ENCODE data around the gene ANGPTL7. TPM values are rescaled to one million over a fixed set of nuclear protein-coding genes. Genes with fewer than 3 reads are reported as not detected.

The ANGPTL7 gene
- total RNA-seq, 4 donors from 2014 or later: 0.33 to 4.6 (median 0.38) TPM

- Histone ChIP-seq H3K27me3 (no peaks in the 10 kb centered on the region), H3K27ac (no peak overlapping the region), H3K4me3 (replicated peaks in 1 of 3) (no peak overlapping the region), H3K9me3 (no peaks in the 10 kb centered on the region), H3K36me3 (peaks cover 49 to 66% of the 10 kb centered on the region in 2 donors), H3K4me1 (no peaks in the 10 kb centered on the region)
- DNase-seq: no peak
- TF ChIP-seq, protein P1, sequence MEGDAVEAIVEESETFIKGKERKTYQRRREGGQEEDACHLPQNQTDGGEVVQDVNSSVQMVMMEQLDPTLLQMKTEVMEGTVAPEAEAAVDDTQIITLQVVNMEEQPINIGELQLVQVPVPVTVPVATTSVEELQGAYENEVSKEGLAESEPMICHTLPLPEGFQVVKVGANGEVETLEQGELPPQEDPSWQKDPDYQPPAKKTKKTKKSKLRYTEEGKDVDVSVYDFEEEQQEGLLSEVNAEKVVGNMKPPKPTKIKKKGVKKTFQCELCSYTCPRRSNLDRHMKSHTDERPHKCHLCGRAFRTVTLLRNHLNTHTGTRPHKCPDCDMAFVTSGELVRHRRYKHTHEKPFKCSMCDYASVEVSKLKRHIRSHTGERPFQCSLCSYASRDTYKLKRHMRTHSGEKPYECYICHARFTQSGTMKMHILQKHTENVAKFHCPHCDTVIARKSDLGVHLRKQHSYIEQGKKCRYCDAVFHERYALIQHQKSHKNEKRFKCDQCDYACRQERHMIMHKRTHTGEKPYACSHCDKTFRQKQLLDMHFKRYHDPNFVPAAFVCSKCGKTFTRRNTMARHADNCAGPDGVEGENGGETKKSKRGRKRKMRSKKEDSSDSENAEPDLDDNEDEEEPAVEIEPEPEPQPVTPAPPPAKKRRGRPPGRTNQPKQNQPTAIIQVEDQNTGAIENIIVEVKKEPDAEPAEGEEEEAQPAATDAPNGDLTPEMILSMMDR (IDR thresholded peaks at IDR 0.05): no peak
- no peak for TF ChIP-seq POLR2A (IDR thresholded peaks at IDR 0.05)
- intact Hi-C loops (cut with DNase I): no loop called here
- WGBS, 2 donors: 88 to 90% methylated on average over 10 of the region's 10 CpGs
Observed at GRCh38 chr1:11227106-11228077, 38.2 kb downstream of the ANGPTL7 start.

DNA sequence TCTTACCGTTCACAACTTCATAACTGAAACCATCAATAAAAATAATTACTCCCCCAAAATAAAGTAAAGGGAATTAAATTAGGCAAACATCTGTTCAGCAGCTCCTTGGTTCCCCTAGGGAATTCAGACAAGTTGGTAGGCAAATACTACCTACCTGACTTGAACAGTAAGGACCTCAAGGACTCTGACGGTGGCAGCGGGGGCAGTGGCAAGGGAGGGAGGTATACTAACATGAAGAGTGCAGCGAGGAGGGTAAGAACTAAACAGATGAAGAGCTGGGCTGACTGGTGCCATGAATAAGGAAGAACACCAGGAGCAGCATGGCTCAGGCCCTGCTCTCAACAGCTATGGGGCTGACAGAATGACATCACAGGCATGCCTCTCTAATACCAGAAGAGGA, 40.0 kb downstream of the ANGPTL7 start:
- H3K9me3 ChIP-seq: no peaks in the 10 kb centered on the region
- intact Hi-C loops (cut with DNase I): no loop called here
- no peaks in the 10 kb centered on the region for H3K27me3 ChIP-seq
- H3K4me1 ChIP-seq: no peaks in the 10 kb centered on the region
- WGBS, 2 donors: 94 to 95% methylated on average over 4 of the region's 4 CpGs
- no peak for TF ChIP-seq POLR2A (IDR thresholded peaks at IDR 0.05)
- TF ChIP-seq, protein P1 (IDR thresholded peaks at IDR 0.05): no peak
- no peak overlapping the region for H3K4me3 ChIP-seq (replicated peaks in 1 of 3)
- DNase-seq: no peak
- H3K27ac ChIP-seq: no peak overlapping the region
- H3K36me3 ChIP-seq: peaks cover 67 to 78% of the 10 kb centered on the region in 2 donors

DNA sequence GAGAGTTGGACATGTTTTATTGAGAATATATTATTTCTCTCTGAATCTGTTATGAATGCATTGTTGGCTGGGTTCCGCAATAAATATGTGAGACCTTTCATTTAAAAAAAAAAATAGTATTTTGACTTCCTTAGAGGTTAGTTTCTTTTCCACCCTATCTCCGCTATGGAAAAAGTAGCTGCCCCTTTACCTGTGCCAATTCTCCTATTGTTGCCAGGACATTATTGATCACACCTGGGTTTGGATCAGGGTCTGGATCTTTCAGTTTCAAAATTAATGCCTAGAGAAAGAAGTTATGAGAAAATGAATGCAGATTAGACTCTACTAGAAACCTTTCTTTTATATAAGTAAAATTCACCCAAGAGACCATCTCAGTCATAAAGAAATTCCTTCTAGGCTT, 44.1 kb downstream of the ANGPTL7 start:
- Histone ChIP-seq H3K9me3 (no peaks in the 10 kb centered on the region), H3K4me1 (no peaks in the 10 kb centered on the region), H3K27me3 (no peaks in the 10 kb centered on the region), H3K36me3 (peaks cover 76 to 89% of the 10 kb centered on the region in 2 donors), H3K27ac (no peak overlapping the region), H3K4me3 (replicated peaks in 1 of 3) (no peak overlapping the region)
- DNase-seq: no peak
- TF ChIP-seq POLR2A (IDR thresholded peaks at IDR 0.05): no peak
- TF ChIP-seq, protein P1 (IDR thresholded peaks at IDR 0.05): no peak
- intact Hi-C loops (cut with DNase I): no loop called here
- 93 to 99% methylated on average over 2 of the region's 2 CpGs for WGBS, 2 donors

DNA sequence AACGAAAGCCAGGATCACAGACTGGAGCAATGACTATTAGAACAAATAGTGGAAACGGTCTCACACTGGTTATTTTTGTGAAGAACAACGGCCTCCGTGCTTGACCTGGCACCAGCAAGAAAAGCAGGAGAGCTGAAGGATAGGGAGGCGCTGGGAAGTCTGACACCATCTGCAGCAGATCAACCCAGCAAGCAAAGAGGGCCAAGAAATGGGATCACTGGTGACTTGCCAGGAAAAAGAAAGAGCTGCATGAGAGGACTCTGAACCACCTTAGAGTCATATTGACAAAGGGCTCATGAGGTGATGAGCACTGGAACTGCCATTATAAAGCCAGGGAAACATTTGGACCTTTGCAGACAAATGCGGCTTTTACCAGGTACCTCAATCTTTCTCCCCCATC, 48.2 kb downstream of the ANGPTL7 start:
- Histone ChIP-seq H3K36me3 (peaks cover 61 to 82% of the 10 kb centered on the region in 2 donors), H3K9me3 (no peaks in the 10 kb centered on the region), H3K4me1 (no peaks in the 10 kb centered on the region), H3K27me3 (no peaks in the 10 kb centered on the region), H3K27ac (no peak overlapping the region), H3K4me3 (replicated peaks in 1 of 3) (no peak overlapping the region)
- no peak for DNase-seq
- TF ChIP-seq, protein P1 (IDR thresholded peaks at IDR 0.05): no peak
- TF ChIP-seq POLR2A (IDR thresholded peaks at IDR 0.05): no peak
- intact Hi-C loops (cut with DNase I): no loop called here
- WGBS, 2 donors: 73 to 91% methylated on average over 6 of the region's 6 CpGs

- Histone ChIP-seq H3K4me1 (no peaks in the 10 kb centered on the region), H3K4me3 (replicated peaks in 1 of 3) (no peak overlapping the region), H3K9me3 (no peaks in the 10 kb centered on the region), H3K36me3 (peaks cover 54 to 79% of the 10 kb centered on the region in 2 donors), H3K27me3 (no peaks in the 10 kb centered on the region), H3K27ac (no peak overlapping the region)
- no peak for TF ChIP-seq POLR2A (IDR thresholded peaks at IDR 0.05)
- TF ChIP-seq, protein P1 (IDR thresholded peaks at IDR 0.05): no peak
- WGBS, 2 donors: 94 to 98% methylated on average over 7 of the region's 7 CpGs
- no peak for DNase-seq
- intact Hi-C loops (cut with DNase I): no loop called here
Observed at GRCh38 chr1:11238311-11238710, 49.2 kb downstream of the ANGPTL7 start.
